K562 (cell line): ENCODE measurements around the gene PHOSPHO1. TPM values are rescaled to one million over a fixed set of nuclear protein-coding genes. Genes with fewer than 3 reads are reported as not detected.

Experiments
- ATAC-seq: fragments of 200-7000 bp; cut with Tn5 transposase; 3 replicates; pipeline ENCODE4 v1.9.1; 2020; ENCODE audit warnings: moderate library complexity
- BruUV-seq: library from RNA; stranded (reverse); fragments of 400-500 nt; replicated peaks from 2 replicates; lab custom pipeline; 2021; lab: Mats Ljungman, UMichigan
- CTCF ChIA-PET: fragments of 300-600 bp; formaldehyde crosslinking; extraction: SDS; loops from one replicate; lab custom pipeline; 2021; ENCODE audit warnings: low intra/inter-chr PET ratio; lab: Yijun Ruan, JAX
- POLR2A ChIA-PET: fragments of 300-600, 350-650 bp; sonication (Branson Sonifier 250); formaldehyde crosslinking; extraction: SDS; loops from one replicate; lab custom pipeline; 2021; ENCODE audit warnings: antibody characterized with exemption, inconsistent platforms; lab: Yijun Ruan, JAX
- DNase-seq, 4 experiments: peaks; one replicate each; pipeline versions ENCODE4 v3.0.0 to v3.0.0-alpha.2; 2011 to 2018; ENCODE audit warnings: low spot score in 3 of 4, mixed read lengths in 3 of 4; ENCODE audit errors: extremely low read depth in 1 of 4
- FAIRE-seq: peaks from 2 replicates; lab custom pipeline; 2011; peaks lifted over from hg19 to GRCh38; lab: Jason Lieb, UNC
- H2AFZ ChIP-seq: 2 replicates; pipeline ENCODE4 v1.6.0; 2011; ENCODE audit warnings: low read depth, low read length, control low read depth, inconsistent platforms
- H3K27ac ChIP-seq: fragments of 200-600 bp; 3 replicates; pipeline ENCODE4 v1.8.0; 2011; ENCODE audit warnings: low read depth, mild to moderate bottlenecking, control low read depth, inconsistent platforms, low read length, moderate library complexity, mixed read lengths; ENCODE audit errors: extremely low read depth
- H3K27me3 ChIP-seq, 2 experiments: fragments of 300-600 bp in 1 of 2; 2 replicates in 1 of 2; 3 replicates in 1 of 2; pipeline versions ENCODE4 v1.6.0 to v1.8.0; 2011; ENCODE audit warnings: inconsistent platforms in 2 of 2, low read length in 2 of 2, mild to moderate bottlenecking in 1 of 2, mixed read lengths in 1 of 2, moderate library complexity in 1 of 2; ENCODE audit not compliant: control insufficient read depth in 2 of 2, insufficient read depth in 2 of 2
- H3K36me3 ChIP-seq: fragments of 300-600 bp; 3 replicates; pipeline ENCODE4 v1.8.0; 2011; ENCODE audit warnings: mild to moderate bottlenecking, low read length, inconsistent platforms; ENCODE audit not compliant: control insufficient read depth, insufficient read depth
- H3K4me1 ChIP-seq, 2 experiments: fragments of 200-600 bp in 1 of 2; replicated peaks in 1 of 2; 2 replicates in 1 of 2; 3 replicates in 1 of 2; pipeline versions ENCODE4 v1.5.1 to v1.8.0; 2011; ENCODE audit warnings: inconsistent platforms in 2 of 2, low read length in 2 of 2, mild to moderate bottlenecking in 1 of 2, mixed read lengths in 1 of 2, moderate library complexity in 1 of 2; ENCODE audit not compliant: control insufficient read depth in 2 of 2, insufficient read depth in 2 of 2
- H3K4me2 ChIP-seq: 2 replicates; pipeline ENCODE4 v1.6.1; 2011; ENCODE audit warnings: low read length, control low read depth, inconsistent platforms, mixed read lengths; ENCODE audit not compliant: insufficient read depth
- H3K4me3 ChIP-seq: fragments of 200-600 bp; sonication (generic), shearing (Covaris generic); 2 replicates; pipeline ENCODE4 v1.5.1; 2016; ENCODE audit warnings: control low read depth, inconsistent platforms
- H3K79me2 ChIP-seq: fragments of 200-600 bp; 3 replicates; pipeline ENCODE4 v1.8.0; 2011; ENCODE audit warnings: low read length, inconsistent platforms; ENCODE audit not compliant: control insufficient read depth, insufficient read depth
- H3K9ac ChIP-seq, 2 experiments: 2 replicates each; pipeline versions ENCODE4 v1.6.0 to v1.6.1; 2011; ENCODE audit warnings: low read depth in 2 of 2, low read length in 2 of 2, control low read depth in 1 of 2, inconsistent platforms in 1 of 2, mild to moderate bottlenecking in 1 of 2, mixed read lengths in 1 of 2; ENCODE audit not compliant: insufficient read depth in 1 of 2
- H3K9me1 ChIP-seq: one replicate; pipeline ENCODE4 v1.6.0; 2011; ENCODE audit warnings: inconsistent platforms, mild to moderate bottlenecking, low read length, moderate library complexity; ENCODE audit not compliant: control insufficient read depth, insufficient read depth
- H3K9me3 ChIP-seq: replicated peaks from 2 replicates; pipeline ENCODE4 v1.5.1; 2011; ENCODE audit warnings: low read depth, low read length, inconsistent platforms; ENCODE audit not compliant: control insufficient read depth, insufficient read depth
- H4K20me1 ChIP-seq: replicated peaks from 2 replicates; pipeline ENCODE4 v1.6.1; 2011; ENCODE audit warnings: low read length, inconsistent platforms, mixed read lengths; ENCODE audit not compliant: control insufficient read depth, insufficient read depth
- MXI1 ChIP-seq: IDR thresholded peaks from 2 replicates; pipeline ENCODE4 v1.6.1; 2011; ENCODE audit warnings: low read depth, mild to moderate bottlenecking, improper control_type of control experiment, low read length
- NCOA6 ChIP-seq: fragments of 450-650 bp; IDR thresholded peaks from 2 replicates; pipeline ENCODE4 v1.6.1; 2017; ENCODE audit warnings: mild to moderate bottlenecking
- NUFIP1 ChIP-seq: fragments of 450-650 bp; IDR thresholded peaks from 2 replicates; pipeline ENCODE4 v1.6.1; 2018; ENCODE audit not compliant: partially characterized antibody
- SP2 ChIP-seq: IDR thresholded peaks from 2 replicates; pipeline ENCODE4 v1.6.1; 2011; ENCODE audit warnings: mild to moderate bottlenecking, low read depth, low read length, moderate library complexity; ENCODE audit not compliant: poor library complexity, severe bottlenecking; ENCODE audit errors: extremely low read depth
- TAF7 ChIP-seq: fragments of 450-650 bp; IDR thresholded peaks from 2 replicates; pipeline ENCODE4 v1.6.1; 2016; ENCODE audit warnings: missing genetic modification characterization, missing compliant biosample characterization
- THRAP3 ChIP-seq: fragments of 450-650 bp; IDR thresholded peaks from 2 replicates; pipeline ENCODE4 v1.6.1; 2016; ENCODE audit warnings: mild to moderate bottlenecking, inconsistent platforms, borderline replicate concordance
- XRCC5 ChIP-seq: fragments of 200-400 bp; formaldehyde crosslinking; IDR thresholded peaks from 2 replicates; pipeline ENCODE4 v1.6.1; 2017; ENCODE audit warnings: low read depth, mild to moderate bottlenecking, low read length
- ZFP91 ChIP-seq: sonication (generic); formaldehyde crosslinking; IDR thresholded peaks from 2 replicates; pipeline ENCODE4 v1.8.0; 2022; ENCODE audit warnings: mild to moderate bottlenecking, missing genetic modification reagents
- ZNF217 ChIP-seq: sonication (generic); formaldehyde crosslinking; IDR thresholded peaks from 2 replicates; pipeline ENCODE4 v1.8.0; 2022; ENCODE audit warnings: mild to moderate bottlenecking, missing genetic modification reagents
- ZZZ3 ChIP-seq: fragments of 450-650 bp; IDR thresholded peaks from 2 replicates; pipeline ENCODE4 v1.6.1; 2016; ENCODE audit warnings: antibody characterized with exemption, mild to moderate bottlenecking, moderate library complexity
- WGBS: fragments of 100-300 bp; shearing (Covaris generic); methylation state at CpG from one replicate; pipeline ENCODE4 v1.1.6; 2016; ENCODE audit warnings: low coverage, mixed read lengths; ENCODE audit not compliant: insufficient coverage; ENCODE audit errors: missing lambda C conversion rate; 5-methylcytosine and 5-hydroxymethylcytosine counted together
- in situ Hi-C: fragments of 300-500 bp; cut with MboI; formaldehyde crosslinking; loops from 4 replicates; pipeline ENCODE4 v1.15.0; 2018; ENCODE audit warnings: inconsistent platforms, mixed read lengths
- intact Hi-C: fragments of 100-400 bp; cut with micrococcal nuclease; formaldehyde crosslinking; loops from 2 replicates; pipeline ENCODE4 v1.14.2; 2022
- polyA plus RNA-seq, 8 experiments: library from polyadenylated mRNA; depleted of rRNA in 4 of 8; stranded (reverse) in 5 of 8; unstranded in 3 of 8; fragments of >200 nt; fragmentation: Nextera tagmentation in 2 of 8; fragmentation: Illumina TruSeq in 1 of 8; extraction: Ambion mirVana in 2 of 8; extraction: Trizol in 1 of 8; gene quantifications; 2 replicates each; pipeline versions ENCODE4 v1.2.1 to v1.2.3, GENCODE V29; 2011 to 2014; ENCODE audit warnings: inconsistent platforms in 1 of 8, missing spikeins in 1 of 8
- total RNA-seq, 7 experiments: library from RNA; depleted of rRNA in 6 of 7; stranded (reverse); fragments of >200 nt in 6 of 7; fragmentation: Illumina TruSeq in 2 of 7; extraction: Trizol in 2 of 7; gene quantifications; 2 replicates each; pipeline versions ENCODE4 v1.2.1 to v1.2.3, GENCODE V29; 2011 to 2021; ENCODE audit warnings: low replicate concordance in 1 of 7
- TF ChIP-seq, protein P1 (sequence below): fragments of 250-450 bp; sonication (Bioruptor Pico); IDR thresholded peaks from 2 replicates; pipeline ENCODE4 v1.5.1; 2021; ENCODE audit warnings: mild to moderate bottlenecking
- TF ChIP-seq, protein P2 (sequence below): fragments of 200-800 bp; sonication (Bioruptor generic); IDR thresholded peaks from 2 replicates; pipeline ENCODE4 v1.6.1; 2017; ENCODE audit warnings: missing genetic modification characterization, missing compliant biosample characterization

The PHOSPHO1 gene
- total and polyA plus RNA-seq, 9 of the 15 experiments (the other 6 are each of a cell fraction or from before 2014, with no cell fraction given) = 0.06 to 0.07 TPM; not detected in 7

GRCh38 chr17:49247944-49248343 is 17.4 kb upstream of the PHOSPHO1 start:
- intact Hi-C loops = no loop called here
- ChIA-PET POLR2A (interaction anchor here (0.9 kb wide), 1 partner anchor 13 kb away, joined by 3 read pairs; no protein-coding TSS in a partner anchor), CTCF (no interaction called here)
- in situ Hi-C loops = no loop called here
- Histone ChIP-seq H3K27ac (no peak overlapping the region; the same call in 2 of the 3 replicates), H2AFZ (0 out of 2 replicates have a peak overlapping the region, but pooled peaks have one; percentile 61), H3K4me1 (peaks cover 9 to 10% of the 10 kb centered on the region in 2 experiments; a peak in 4 of 5 replicates), H3K9ac (no peak overlapping the region), H3K79me2 (no peaks in the 10 kb centered on the region), H3K9me1 (no peaks in the 10 kb centered on the region), H4K20me1 (no peaks in the 10 kb centered on the region), H3K4me2 (no peak overlapping the region), H3K9me3 (no peaks in the 10 kb centered on the region), H3K36me3 (no peaks in the 10 kb centered on the region), H3K4me3 (no peak overlapping the region), H3K27me3 (no peaks in the 10 kb centered on the region)
- TF ChIP-seq ZNF217 (CRISPR knock-in tag) (no peak), XRCC5 (no peak), TAF7 (tag) (no peak), MXI1 (no peak), NUFIP1 (no peak)
- no TSS peak for BruUV-seq
- no peak for ATAC-seq
- 31% methylated on average over 7 of the region's 7 CpGs for WGBS
- DNase-seq = no peak
- FAIRE-seq = no peak

DNA sequence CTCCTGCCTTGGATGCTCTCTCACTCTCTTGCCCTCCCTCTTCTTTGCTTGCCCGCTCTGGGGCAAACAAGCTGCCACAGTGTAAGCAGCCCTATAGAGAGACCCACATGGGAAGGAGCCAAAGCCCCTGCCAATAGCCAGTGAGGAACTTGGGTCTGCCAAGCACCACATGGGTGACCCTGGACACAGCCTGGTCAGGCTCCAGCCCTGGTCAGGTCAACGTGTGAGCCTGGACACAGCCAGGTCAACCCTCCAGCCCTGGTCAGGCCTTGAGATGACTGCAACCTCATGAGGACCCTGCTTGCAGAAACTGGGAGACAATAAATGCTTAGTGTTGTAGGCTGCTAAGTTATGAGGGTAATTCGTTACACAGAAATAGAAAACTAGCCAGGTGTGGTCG is 14.3 kb upstream of the PHOSPHO1 start:
- intact Hi-C loops (no loop called here), in situ Hi-C loops (no loop called here)
- no TSS peak for BruUV-seq
- no peak overlapping the region; a peak in 1 of 4 replicates for H3K9ac ChIP-seq
- no peak for FAIRE-seq
- no peaks in the 10 kb centered on the region for H3K27me3 ChIP-seq
- ATAC-seq = no peak
- no peaks in the 10 kb centered on the region for H3K9me3 ChIP-seq
- H4K20me1 ChIP-seq = no peaks in the 10 kb centered on the region
- DNase-seq = no peak
- H3K4me3 ChIP-seq = no peak overlapping the region
- no peak overlapping the region for H3K4me2 ChIP-seq
- H3K79me2 ChIP-seq = no peaks in the 10 kb centered on the region
- CTCF ChIA-PET = no interaction called here
- H3K36me3 ChIP-seq = no peaks in the 10 kb centered on the region
- H3K4me1 ChIP-seq = peaks cover 19 to 20% of the 10 kb centered on the region in 2 experiments
- H3K27ac ChIP-seq = no peak overlapping the region
- WGBS = 31% methylated on average over 4 of the region's 4 CpGs
- peak overlapping the region; percentile 24; the same call in 1 of the 2 replicates for H2AFZ ChIP-seq
- POLR2A ChIA-PET = no interaction called here
- no peaks in the 10 kb centered on the region for H3K9me1 ChIP-seq
- TF ChIP-seq, protein P1, sequence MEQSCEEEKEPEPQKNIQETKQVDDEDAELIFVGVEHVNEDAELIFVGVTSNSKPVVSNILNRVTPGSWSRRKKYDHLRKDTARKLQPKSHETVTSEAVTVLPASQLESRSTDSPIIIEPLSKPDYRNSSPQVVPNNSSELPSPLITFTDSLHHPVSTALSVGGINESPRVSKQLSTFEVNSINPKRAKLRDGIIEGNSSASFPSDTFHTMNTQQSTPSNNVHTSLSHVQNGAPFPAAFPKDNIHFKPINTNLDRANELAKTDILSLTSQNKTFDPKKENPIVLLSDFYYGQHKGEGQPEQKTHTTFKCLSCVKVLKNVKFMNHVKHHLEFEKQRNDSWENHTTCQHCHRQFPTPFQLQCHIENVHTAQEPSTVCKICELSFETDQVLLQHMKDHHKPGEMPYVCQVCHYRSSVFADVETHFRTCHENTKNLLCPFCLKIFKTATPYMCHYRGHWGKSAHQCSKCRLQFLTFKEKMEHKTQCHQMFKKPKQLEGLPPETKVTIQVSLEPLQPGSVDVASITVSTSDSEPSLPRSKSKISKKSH (CRISPR knock-in tag) = no peak
- TF ChIP-seq ZFP91 (CRISPR knock-in tag) (no peak), NCOA6 (no peak), SP2 (no peak), THRAP3 (no peak), ZZZ3 (no peak)
- TF ChIP-seq, protein P2, sequence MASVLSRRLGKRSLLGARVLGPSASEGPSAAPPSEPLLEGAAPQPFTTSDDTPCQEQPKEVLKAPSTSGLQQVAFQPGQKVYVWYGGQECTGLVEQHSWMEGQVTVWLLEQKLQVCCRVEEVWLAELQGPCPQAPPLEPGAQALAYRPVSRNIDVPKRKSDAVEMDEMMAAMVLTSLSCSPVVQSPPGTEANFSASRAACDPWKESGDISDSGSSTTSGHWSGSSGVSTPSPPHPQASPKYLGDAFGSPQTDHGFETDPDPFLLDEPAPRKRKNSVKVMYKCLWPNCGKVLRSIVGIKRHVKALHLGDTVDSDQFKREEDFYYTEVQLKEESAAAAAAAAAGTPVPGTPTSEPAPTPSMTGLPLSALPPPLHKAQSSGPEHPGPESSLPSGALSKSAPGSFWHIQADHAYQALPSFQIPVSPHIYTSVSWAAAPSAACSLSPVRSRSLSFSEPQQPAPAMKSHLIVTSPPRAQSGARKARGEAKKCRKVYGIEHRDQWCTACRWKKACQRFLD (CRISPR knock-in tag) = no peak
